WTC11 (cell line): ENCODE data around the gene LPAR2.

Source experiments
- ZSCAN18 ChIP-seq: fragments of 250-450 bp; sonication (Bioruptor Pico); IDR thresholded peaks from 2 replicates; pipeline ENCODE4 v2.1.2; 2022; ENCODE audit warnings: mild to moderate bottlenecking, moderate library complexity
- TF ChIP-seq, protein P1 (sequence below): sonication (generic); formaldehyde crosslinking; IDR thresholded peaks from 2 replicates; pipeline ENCODE4 v1.8.1; 2023; ENCODE audit warnings: mild to moderate bottlenecking, moderate library complexity, missing genetic modification reagents
- TF ChIP-seq, protein P2 (sequence below): fragments of 200-600 bp; IDR thresholded peaks from 2 replicates; pipeline ENCODE4 v1.8.0; 2022; ENCODE audit warnings: antibody characterized with exemption

DNA sequence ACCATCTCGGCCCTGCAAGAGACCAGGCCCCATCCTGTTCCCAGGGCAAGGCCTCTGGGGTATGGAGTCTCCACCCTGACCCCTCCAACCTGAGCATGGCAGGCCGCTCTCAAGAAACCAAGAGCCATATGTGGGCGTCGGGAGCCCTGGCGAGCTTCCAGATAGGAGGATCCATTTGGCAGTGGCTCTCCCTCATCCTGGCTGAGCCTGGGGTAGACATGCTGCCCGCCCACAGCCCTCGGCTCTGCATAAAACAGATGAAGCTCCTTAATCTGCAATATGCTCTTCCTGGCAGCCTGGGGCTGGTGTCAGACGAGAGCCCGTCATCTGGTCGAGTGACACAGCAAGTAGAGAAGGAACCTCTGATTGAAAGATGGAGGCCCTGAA is 29.4 kb upstream of the LPAR2 start:
- TF ChIP-seq, protein P1, sequence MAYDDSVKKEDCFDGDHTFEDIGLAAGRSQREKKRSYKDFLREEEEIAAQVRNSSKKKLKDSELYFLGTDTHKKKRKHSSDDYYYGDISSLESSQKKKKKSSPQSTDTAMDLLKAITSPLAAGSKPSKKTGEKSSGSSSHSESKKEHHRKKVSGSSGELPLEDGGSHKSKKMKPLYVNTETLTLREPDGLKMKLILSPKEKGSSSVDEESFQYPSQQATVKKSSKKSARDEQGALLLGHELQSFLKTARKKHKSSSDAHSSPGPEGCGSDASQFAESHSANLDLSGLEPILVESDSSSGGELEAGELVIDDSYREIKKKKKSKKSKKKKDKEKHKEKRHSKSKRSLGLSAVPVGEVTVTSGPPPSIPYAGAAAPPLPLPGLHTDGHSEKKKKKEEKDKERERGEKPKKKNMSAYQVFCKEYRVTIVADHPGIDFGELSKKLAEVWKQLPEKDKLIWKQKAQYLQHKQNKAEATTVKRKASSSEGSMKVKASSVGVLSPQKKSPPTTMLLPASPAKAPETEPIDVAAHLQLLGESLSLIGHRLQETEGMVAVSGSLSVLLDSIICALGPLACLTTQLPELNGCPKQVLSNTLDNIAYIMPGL (CRISPR knock-in tag) = no peak
- TF ChIP-seq ZSCAN18 (CRISPR knock-in tag) = no peak
- TF ChIP-seq, protein P2, sequence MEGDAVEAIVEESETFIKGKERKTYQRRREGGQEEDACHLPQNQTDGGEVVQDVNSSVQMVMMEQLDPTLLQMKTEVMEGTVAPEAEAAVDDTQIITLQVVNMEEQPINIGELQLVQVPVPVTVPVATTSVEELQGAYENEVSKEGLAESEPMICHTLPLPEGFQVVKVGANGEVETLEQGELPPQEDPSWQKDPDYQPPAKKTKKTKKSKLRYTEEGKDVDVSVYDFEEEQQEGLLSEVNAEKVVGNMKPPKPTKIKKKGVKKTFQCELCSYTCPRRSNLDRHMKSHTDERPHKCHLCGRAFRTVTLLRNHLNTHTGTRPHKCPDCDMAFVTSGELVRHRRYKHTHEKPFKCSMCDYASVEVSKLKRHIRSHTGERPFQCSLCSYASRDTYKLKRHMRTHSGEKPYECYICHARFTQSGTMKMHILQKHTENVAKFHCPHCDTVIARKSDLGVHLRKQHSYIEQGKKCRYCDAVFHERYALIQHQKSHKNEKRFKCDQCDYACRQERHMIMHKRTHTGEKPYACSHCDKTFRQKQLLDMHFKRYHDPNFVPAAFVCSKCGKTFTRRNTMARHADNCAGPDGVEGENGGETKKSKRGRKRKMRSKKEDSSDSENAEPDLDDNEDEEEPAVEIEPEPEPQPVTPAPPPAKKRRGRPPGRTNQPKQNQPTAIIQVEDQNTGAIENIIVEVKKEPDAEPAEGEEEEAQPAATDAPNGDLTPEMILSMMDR = no peak
